Activated T-cell treated with anti-CD3 and anti-CD28 coated beads, Interleukin-2, amount 50 U/mL, for 72 hours (primary cell): ENCODE data around the gene MEPCE. TPM values are rescaled to one million over a fixed set of nuclear protein-coding genes. Genes with fewer than 3 reads are reported as not detected.

Experiments
- ATAC-seq, 2 donors: fragments of 150-1000 bp; cut with Tn5 transposase; replicated peaks in 1 of 2; 2 replicates each; pipeline ENCODE4 v1.10.0; 2021; ENCODE audit warnings: moderate library complexity in 2 of 2, mild to moderate bottlenecking in 1 of 2
- DNase-seq, 2 donors: peaks; one replicate each; pipeline ENCODE4 v3.0.0; 2021 to 2022; ENCODE audit warnings: mixed read lengths in 1 of 2
- H3K27ac Mint-ChIP-seq: one replicate; pipeline ENCODE4 v1.8.0; 2022; ENCODE audit warnings: mild to moderate bottlenecking, moderate library complexity, mixed read lengths
- H3K27me3 Mint-ChIP-seq: one replicate; pipeline ENCODE4 v1.8.0; 2022; ENCODE audit warnings: low read depth, mixed read lengths
- H3K36me3 Mint-ChIP-seq, 2 donors: one replicate each; pipeline ENCODE4 v1.8.0; 2022; ENCODE audit warnings: mixed read lengths in 2 of 2, mild to moderate bottlenecking in 1 of 2; ENCODE audit not compliant: insufficient read depth in 2 of 2
- H3K4me1 Mint-ChIP-seq: one replicate; pipeline ENCODE4 v1.8.0; 2022; ENCODE audit warnings: low read depth, mixed read lengths
- H3K4me3 Mint-ChIP-seq, 2 donors: one replicate each; pipeline ENCODE4 v1.8.0; 2022; ENCODE audit warnings: mild to moderate bottlenecking in 2 of 2, mixed read lengths in 2 of 2, moderate library complexity in 2 of 2
- H3K9me3 Mint-ChIP-seq, 2 donors: one replicate each; pipeline ENCODE4 v1.8.0; 2022; ENCODE audit warnings: mixed read lengths in 2 of 2
- total RNA-seq, 2 donors: library from RNA; stranded (reverse); gene quantifications; one replicate each; pipeline ENCODE4 v1.2.3, GENCODE V29; 2022

The MEPCE gene
- total RNA-seq, 2 donors from 2014 or later, result 61.0 to 66.7 TPM

DNA sequence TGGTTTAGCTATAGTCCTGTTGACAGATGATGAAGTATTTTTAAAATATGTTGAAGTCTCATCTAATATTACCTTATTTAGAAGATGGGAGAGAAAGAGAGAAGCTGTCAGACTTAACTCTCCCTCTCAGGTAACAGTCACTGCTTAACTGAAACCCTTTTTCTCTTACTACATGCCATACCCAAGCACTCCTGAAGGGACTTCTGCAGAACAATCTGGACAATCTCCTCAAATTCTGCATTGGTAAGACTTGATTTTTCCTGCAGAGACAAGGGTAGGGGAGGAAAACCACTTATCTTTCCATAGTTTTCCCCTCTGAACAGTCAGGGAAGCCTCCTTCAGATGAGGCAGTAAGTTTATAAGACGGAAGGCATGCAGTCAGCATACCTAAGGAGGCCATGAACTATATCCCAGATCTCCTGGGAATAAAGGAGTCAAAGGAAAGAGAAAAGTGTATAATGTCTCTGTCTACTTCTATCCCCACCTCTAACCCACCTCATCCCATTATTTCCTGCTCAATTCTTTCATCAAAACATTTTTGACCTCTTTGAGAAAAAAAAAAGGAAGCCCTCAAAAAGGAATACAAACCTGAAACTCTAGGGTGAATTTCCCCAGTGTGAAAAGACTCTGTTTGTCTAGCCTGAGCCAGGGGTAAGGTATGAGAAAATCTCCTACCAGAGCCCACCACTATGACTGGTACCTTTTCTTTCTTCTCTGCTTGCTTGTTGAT, 10.5 kb upstream of the MEPCE start:
- no peaks in the 10 kb centered on the region for H3K9me3 Mint-ChIP-seq
- no peaks in the 10 kb centered on the region for H3K4me1 Mint-ChIP-seq
- H3K4me3 Mint-ChIP-seq, result no peak overlapping the region
- no peaks in the 10 kb centered on the region for H3K27me3 Mint-ChIP-seq
- ATAC-seq (no peak), DNase-seq (no peak)
- H3K27ac Mint-ChIP-seq, result no peak overlapping the region
- H3K36me3 Mint-ChIP-seq, result no peaks in the 10 kb centered on the region

DNA sequence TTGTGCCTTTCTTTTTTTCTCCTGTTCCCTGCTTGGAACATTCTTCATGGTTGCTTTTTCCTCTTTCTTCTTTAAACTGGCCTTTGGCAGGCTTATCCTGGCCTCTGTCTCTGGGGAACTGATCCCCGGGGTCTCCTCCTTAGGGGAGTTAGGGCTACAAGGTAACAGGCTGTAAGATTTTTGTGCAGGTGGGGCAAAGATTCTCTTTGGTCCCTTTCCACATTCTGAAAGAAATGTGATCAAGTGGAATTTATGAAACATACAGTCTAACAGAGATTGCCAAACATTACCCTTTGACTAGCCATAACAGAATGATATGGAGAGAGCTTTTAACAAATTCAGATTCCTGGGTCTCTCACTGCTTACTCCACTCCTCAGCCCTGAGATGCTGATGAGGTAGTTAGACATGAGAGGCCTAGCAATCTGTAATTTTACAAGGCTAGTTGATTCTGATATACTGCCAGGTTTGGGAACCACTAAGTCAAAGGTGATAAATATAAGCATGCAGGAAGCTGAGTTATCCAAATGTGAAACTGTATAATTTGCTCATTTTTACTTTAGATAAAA, 9.9 kb upstream of the MEPCE start:
- no peak overlapping the region for H3K27ac Mint-ChIP-seq
- H3K4me3 Mint-ChIP-seq, result no peak overlapping the region
- no peaks in the 10 kb centered on the region for H3K36me3 Mint-ChIP-seq

DNA sequence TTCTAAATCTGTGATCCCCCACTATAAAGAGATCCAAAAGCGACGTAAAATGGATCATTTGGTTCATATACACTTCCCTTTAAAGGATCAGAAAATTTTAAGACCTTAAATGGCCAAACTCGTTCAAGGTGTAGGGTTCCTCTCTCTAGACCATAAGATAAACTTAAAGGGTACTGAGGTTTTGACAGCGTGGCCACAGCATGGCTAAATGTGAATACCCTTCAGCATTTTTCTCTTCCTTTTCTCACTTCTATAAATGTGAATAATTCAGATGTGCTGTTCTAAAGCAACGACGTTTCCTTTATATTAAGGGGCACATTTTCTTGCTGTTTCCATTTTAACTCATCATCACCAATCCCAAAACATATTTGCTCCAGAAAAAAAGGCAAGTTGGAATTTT, 6.3 kb upstream of the MEPCE start:
- H3K4me3 Mint-ChIP-seq, result no peak overlapping the region
- peaks cover 3 to 4% of the 10 kb centered on the region in 2 donors for H3K36me3 Mint-ChIP-seq
- no peak for DNase-seq
- no peak overlapping the region for H3K27ac Mint-ChIP-seq
- H3K4me1 Mint-ChIP-seq, result peaks cover 6% of the 10 kb centered on the region
- H3K9me3 Mint-ChIP-seq, result no peaks in the 10 kb centered on the region
- no peak for ATAC-seq
- no peaks in the 10 kb centered on the region for H3K27me3 Mint-ChIP-seq

More for the DNA sequence above, 9.9 kb upstream of the MEPCE start:
- ATAC-seq (no peak), DNase-seq (no peak)
- Mint-ChIP-seq H3K9me3 (no peaks in the 10 kb centered on the region), H3K4me1 (no peaks in the 10 kb centered on the region), H3K27me3 (no peaks in the 10 kb centered on the region)

DNA sequence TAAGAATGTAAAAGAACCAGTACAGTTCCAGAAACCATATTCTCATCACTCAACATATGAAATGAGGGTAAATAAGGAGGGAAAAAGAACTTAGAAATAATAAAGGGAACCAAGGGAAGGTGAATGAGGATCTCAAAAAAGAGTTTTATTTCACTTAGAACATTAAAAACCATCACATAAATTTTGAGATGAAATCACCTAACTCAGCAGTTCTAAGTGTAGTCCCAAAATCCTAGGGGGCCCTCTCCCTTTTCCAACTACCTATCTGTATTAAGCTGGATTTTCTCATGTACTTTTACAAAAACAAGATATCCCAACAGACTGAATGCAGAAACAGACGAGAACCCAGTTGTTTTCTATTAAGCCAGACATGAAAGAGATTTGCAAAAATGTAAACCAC, 4.3 kb upstream of the MEPCE start:
- Mint-ChIP-seq H3K9me3 (no peaks in the 10 kb centered on the region), H3K27me3 (no peaks in the 10 kb centered on the region), H3K36me3 (peaks cover 8 to 10% of the 10 kb centered on the region in 2 donors), H3K27ac (no peak overlapping the region), H3K4me3 (no peak overlapping the region), H3K4me1 (peaks cover 17% of the 10 kb centered on the region)
- DNase-seq, result no peak
- ATAC-seq, result no peak

DNA sequence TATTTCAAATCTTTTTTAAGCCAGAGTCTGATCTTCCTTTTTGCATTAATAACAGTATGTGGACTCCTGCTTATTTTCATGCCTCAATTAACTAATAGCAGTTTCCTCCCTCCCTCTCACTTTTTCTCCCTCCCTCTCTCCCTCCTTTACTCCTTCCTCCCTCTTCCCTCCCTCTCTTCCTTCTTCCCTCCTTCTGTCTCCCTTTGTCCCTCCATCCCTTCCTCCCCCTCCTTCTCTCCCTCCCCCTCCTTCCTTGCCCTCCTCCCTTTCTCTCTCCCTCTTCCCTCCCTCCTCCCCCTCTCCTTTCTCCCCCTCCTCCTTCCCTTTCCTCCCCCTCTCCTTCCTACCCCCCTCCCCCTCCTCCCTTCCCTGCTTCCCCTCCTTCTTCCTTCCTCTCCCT, 3.1 kb upstream of the MEPCE start:
- Mint-ChIP-seq H3K9me3 (no peaks in the 10 kb centered on the region), H3K27ac (no peak overlapping the region), H3K4me1 (peaks cover 21% of the 10 kb centered on the region), H3K4me3 (no peak overlapping the region), H3K36me3 (peaks cover 8 to 10% of the 10 kb centered on the region in 2 donors), H3K27me3 (no peaks in the 10 kb centered on the region)
- DNase-seq (no peak), ATAC-seq (no peak)

DNA sequence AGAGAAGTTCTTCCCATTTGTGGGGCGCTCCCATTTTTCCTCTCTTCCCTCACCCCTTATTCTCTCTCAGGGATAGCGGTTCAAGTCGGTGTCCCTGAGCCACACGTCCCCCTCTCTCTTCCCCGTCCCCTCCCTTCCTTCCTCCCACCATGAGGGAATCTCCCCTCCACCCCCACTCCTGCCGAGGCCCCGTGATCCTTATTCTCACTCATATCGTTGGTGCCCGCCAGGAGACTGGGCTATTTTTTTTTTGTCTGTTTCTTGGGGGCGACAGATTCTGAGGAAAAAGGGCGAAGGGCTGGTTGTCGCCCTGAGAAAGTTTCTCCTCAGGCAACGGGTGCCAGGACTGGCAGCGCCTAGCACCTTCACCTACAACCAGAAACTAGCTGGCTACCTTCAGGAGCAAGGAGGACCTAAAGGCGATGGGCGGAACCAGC, 1.9 kb upstream of the MEPCE start:
- no peak for DNase-seq
- Mint-ChIP-seq H3K4me1 (peaks cover 33% of the 10 kb centered on the region), H3K9me3 (no peaks in the 10 kb centered on the region), H3K36me3 (peaks cover 8 to 12% of the 10 kb centered on the region in 2 donors), H3K27ac (peak overlapping the region; percentile 98), H3K4me3 (peak overlapping the region; percentile 90 to 94), H3K27me3 (no peaks in the 10 kb centered on the region)
- no peak for ATAC-seq

DNA sequence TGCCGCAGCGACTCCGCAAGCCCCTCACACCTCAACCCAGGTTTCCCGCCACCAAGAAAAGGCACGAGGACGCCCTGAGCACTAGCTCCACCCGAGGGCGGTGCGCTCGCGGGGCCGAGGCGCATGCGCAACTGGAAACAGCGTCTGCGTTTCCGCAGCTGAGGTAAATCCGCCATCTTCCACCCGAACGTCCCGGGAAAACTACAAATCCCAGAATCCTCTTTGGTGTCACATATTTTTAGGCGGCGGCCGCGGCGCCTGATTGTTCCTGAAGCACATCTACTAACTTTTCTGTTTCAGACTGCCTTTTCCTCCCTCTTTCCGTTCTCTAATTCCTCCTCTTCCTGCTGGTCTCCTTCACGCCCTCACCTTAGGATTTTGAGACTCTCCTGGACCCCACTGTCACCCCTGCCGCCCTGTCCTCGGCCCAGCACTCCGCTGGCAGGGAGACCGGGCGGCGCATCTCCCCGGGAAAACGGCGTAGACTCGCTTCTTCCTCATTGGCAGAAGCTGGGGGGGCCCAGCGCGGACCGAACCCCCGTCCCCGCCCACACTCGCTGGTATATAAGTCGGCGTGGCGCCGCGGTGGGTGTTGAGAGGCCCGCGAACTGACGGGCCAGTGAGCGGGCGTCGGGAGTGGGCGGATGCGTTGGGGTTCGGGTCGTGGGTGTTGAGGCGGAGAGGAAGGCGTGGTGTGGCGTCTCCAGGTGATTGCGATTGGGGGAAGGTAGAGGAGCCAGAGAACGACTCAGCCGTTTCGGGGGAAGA, 1.2 kb upstream of the MEPCE start, which contains the start of gene ZCWPW1:
Gene ZCWPW1 (minus strand): TSS at position 505 of the 768 bp plus-strand sequence. CDS start 8,054 bp downstream, outside the sequence.
- peaks cover 8 to 17% of the 10 kb centered on the region in 2 donors for H3K36me3 Mint-ChIP-seq
- no peaks in the 10 kb centered on the region for H3K27me3 Mint-ChIP-seq
- peak within 1 kb of the TSS; percentile 98 for H3K27ac Mint-ChIP-seq
- DNase-seq (peak; percentile 97 to 98), ATAC-seq (peak; percentile 55)
- H3K4me1 Mint-ChIP-seq, result peaks cover 37% of the 10 kb centered on the region
- H3K9me3 Mint-ChIP-seq, result no peaks in the 10 kb centered on the region
- H3K4me3 Mint-ChIP-seq, result peak within 1 kb of the TSS; percentile 90 to 94

DNA sequence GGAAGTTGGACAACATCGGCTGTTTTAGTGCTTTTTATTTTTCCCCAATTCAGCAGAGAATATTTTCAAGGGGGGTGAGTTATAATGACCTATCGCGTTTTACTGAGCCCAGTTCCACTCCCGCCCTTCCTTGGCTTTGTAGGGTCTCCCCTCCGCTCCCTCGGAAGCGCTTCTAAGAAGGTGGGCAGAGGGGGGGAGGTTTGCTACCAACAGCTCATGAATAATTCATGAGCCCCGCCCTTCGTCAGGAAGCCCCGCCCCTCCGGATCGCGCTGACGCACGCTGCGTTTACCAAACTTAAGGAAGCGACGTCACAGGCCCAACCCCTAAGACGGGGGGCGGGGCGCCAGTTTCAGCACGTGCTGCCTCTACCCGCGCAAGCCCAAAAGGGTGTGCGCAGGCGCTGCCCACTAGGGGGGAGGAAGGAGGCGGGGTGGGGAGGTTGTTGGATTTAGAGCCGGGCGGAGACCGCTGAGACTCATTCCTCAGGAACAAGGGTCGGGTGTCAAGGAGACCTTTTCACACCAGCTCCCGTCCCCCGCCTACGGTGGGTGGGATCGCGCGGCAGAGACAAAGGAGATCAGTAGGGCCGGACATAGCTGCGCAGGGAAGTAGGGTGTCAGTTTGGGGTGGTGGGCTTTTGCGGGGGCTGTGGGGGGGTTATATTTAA, 529 bp upstream of the MEPCE start:
- H3K36me3 Mint-ChIP-seq, result peaks cover 11 to 23% of the 10 kb centered on the region in 2 donors
- ATAC-seq (peak; percentile 64 to 67), DNase-seq (peak; percentile 100)
- H3K27me3 Mint-ChIP-seq, result no peaks in the 10 kb centered on the region
- H3K9me3 Mint-ChIP-seq, result no peaks in the 10 kb centered on the region
- H3K4me3 Mint-ChIP-seq, result peak overlapping the region; percentile 90 to 94
- H3K27ac Mint-ChIP-seq, result peak overlapping the region; percentile 98
- H3K4me1 Mint-ChIP-seq, result peaks cover 44% of the 10 kb centered on the region

DNA sequence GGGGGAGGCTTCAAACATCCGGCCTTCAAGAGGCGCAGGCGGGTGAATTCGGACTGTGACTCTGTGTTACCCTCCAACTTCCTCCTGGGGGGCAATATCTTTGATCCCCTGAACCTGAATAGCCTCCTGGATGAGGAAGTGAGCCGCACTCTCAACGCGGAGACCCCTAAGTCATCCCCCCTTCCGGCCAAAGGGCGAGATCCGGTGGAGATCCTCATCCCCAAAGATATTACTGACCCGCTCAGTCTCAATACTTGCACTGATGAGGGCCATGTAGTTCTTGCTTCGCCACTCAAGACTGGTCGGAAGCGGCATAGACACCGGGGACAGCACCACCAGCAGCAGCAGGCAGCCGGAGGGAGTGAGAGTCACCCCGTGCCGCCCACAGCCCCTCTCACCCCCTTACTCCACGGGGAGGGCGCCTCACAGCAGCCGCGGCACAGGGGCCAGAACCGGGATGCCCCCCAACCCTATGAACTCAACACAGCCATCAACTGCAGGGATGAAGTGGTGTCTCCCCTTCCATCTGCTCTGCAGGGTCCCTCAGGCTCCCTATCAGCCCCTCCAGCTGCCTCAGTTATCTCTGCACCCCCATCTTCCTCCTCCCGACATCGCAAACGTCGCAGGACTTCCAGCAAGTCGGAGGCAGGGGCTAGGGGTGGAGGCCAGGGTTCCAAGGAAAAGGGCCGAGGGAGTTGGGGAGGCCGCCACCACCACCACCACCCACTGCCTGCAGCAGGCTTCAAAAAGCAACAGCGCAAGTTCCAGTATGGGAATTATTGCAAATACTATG, 1.1 kb downstream of the MEPCE start:
- peaks cover 15 to 35% of the 10 kb centered on the region in 2 donors for H3K36me3 Mint-ChIP-seq
- H3K27ac Mint-ChIP-seq, result peak overlapping the region; percentile 93
- DNase-seq, result peak; percentile 58 to 60
- H3K27me3 Mint-ChIP-seq, result no peaks in the 10 kb centered on the region
- H3K4me3 Mint-ChIP-seq, result peak overlapping the region; percentile 86 to 89
- H3K9me3 Mint-ChIP-seq, result no peaks in the 10 kb centered on the region
- no peak for ATAC-seq
- peaks cover 57% of the 10 kb centered on the region for H3K4me1 Mint-ChIP-seq

DNA sequence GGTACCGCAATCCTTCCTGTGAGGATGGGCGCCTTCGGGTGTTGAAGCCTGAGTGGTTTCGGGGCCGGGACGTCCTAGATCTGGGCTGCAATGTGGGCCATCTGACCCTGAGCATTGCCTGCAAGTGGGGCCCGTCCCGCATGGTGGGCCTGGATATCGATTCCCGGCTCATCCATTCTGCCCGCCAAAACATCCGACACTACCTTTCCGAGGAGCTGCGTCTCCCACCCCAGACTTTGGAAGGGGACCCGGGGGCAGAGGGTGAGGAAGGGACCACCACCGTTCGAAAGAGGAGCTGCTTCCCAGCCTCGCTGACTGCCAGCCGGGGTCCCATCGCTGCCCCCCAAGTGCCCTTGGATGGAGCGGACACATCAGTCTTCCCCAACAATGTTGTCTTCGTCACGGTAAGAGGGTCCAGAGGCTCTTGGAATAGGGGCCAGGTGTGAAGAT, 1.7 kb downstream of the MEPCE start:
- peaks cover 57% of the 10 kb centered on the region for H3K4me1 Mint-ChIP-seq
- no peak for DNase-seq
- H3K4me3 Mint-ChIP-seq, result peak overlapping the region; percentile 86 to 89
- H3K9me3 Mint-ChIP-seq, result no peaks in the 10 kb centered on the region
- H3K36me3 Mint-ChIP-seq, result peaks cover 17 to 37% of the 10 kb centered on the region in 2 donors
- peak overlapping the region; percentile 78 for H3K27ac Mint-ChIP-seq
- H3K27me3 Mint-ChIP-seq, result no peaks in the 10 kb centered on the region
- no peak for ATAC-seq

DNA sequence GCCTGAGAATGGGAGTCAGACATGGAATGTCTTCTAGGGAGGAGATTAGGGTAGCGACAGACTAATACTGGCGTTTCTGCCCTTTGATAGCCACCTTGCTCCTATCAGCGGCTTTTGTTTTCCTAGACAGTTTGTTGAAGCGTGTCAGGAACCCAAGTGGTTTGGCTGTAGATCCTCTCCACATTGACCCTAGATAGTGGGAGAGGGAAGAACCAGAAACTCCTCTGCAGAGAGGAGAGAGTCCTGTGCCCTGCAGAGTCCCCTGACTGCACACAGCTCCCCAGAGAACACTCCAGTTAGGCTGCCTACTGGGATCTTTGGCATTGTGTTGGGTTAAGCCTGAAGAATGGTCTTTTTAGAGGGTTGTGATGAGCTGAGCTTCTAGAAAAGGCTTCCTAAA, 2.4 kb downstream of the MEPCE start:
- no peak for DNase-seq
- H3K4me1 Mint-ChIP-seq, result peaks cover 57% of the 10 kb centered on the region
- no peak for ATAC-seq

DNA sequence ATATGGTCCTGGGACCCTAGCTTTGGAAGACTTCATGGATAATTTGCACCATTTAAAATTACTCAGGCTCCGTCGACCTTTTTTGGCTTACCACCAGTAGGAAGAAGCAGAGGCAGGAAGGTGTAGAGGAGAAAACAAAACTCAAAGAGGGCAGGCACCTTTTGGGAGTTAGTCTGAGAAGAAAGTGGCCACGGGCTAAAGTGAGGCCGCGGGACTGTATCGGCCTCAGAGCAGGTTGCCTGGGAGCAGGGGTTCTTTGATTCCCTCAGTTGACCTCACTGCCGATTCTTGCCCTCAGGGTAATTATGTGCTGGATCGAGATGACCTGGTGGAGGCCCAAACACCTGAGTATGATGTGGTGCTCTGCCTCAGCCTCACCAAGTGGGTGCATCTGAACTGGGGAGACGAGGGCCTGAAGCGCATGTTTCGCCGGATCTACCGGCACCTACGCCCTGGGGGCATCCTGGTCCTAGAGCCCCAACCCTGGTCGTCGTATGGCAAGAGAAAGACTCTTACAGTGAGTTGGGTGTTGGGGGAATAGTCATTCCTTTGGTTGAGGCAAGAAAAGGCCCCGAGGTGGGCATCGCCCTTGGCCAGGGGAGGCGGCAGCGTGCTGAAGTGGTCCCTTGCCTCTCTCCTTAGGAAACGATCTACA, 3.1 kb downstream of the MEPCE start:
- Mint-ChIP-seq H3K27ac (peak overlapping the region; percentile 78), H3K4me1 (peaks cover 57% of the 10 kb centered on the region), H3K9me3 (no peaks in the 10 kb centered on the region), H3K27me3 (no peaks in the 10 kb centered on the region), H3K4me3 (peak overlapping the region; percentile 86 to 89), H3K36me3 (peaks cover 18 to 39% of the 10 kb centered on the region in 2 donors)
- DNase-seq (no peak), ATAC-seq (no peak)

More for the DNA sequence above, 2.4 kb downstream of the MEPCE start:
- Mint-ChIP-seq H3K36me3 (peaks cover 18 to 39% of the 10 kb centered on the region in 2 donors), H3K9me3 (no peaks in the 10 kb centered on the region), H3K4me3 (peak overlapping the region; percentile 86 to 89), H3K27ac (peak overlapping the region; percentile 78), H3K27me3 (no peaks in the 10 kb centered on the region)
